Calu3 (cell line): Measurements from ENCODE around the gene NAT9. TPM values are rescaled to one million over a fixed set of nuclear protein-coding genes. Genes with fewer than 3 reads are reported as not detected.

Experiments
- BruUV-seq: library from RNA; stranded (reverse); fragments of 400-500 nt; replicated peaks from 2 replicates; lab custom pipeline; 2021; lab: Mats Ljungman, UMichigan
- CTCF ChIA-PET: fragments of 300-600 bp; sonication (Branson Sonifier 250); formaldehyde crosslinking; loops from one replicate; lab custom pipeline; 2022; ENCODE audit warnings: antibody characterized with exemption; lab: Charles Lee
- DNase-seq: peaks from one replicate; pipeline ENCODE4 v3.0.0; 2022
- H3K27ac Mint-ChIP-seq: one replicate; pipeline ENCODE4 v1.8.0; 2022; ENCODE audit warnings: mixed read lengths; ENCODE audit not compliant: unreplicated experiment
- H3K27me3 Mint-ChIP-seq: one replicate; pipeline ENCODE4 v1.8.0; 2022; ENCODE audit warnings: mixed read lengths; ENCODE audit not compliant: unreplicated experiment
- H3K36me3 Mint-ChIP-seq: one replicate; pipeline ENCODE4 v1.8.0; 2022; ENCODE audit warnings: mild to moderate bottlenecking, moderate library complexity, mixed read lengths; ENCODE audit not compliant: insufficient read depth, unreplicated experiment
- H3K4me1 Mint-ChIP-seq: one replicate; pipeline ENCODE4 v1.8.0; 2022; ENCODE audit warnings: mild to moderate bottlenecking, low read depth, mixed read lengths; ENCODE audit not compliant: unreplicated experiment
- H3K4me3 Mint-ChIP-seq: one replicate; pipeline ENCODE4 v1.8.0; 2022; ENCODE audit warnings: mild to moderate bottlenecking, low read depth, moderate library complexity, mixed read lengths; ENCODE audit not compliant: unreplicated experiment
- H3K9me3 Mint-ChIP-seq: one replicate; pipeline ENCODE4 v1.8.0; 2022; ENCODE audit warnings: low read depth, mixed read lengths; ENCODE audit not compliant: unreplicated experiment
- CTCF ChIP-seq: fragments of 200-600 bp; IDR thresholded peaks from one replicate; pipeline ENCODE4 v1.8.0; 2022; ENCODE audit warnings: antibody characterized with exemption; ENCODE audit not compliant: unreplicated experiment
- intact Hi-C: fragments of 100-400 bp; cut with micrococcal nuclease; formaldehyde crosslinking; loops from one replicate; pipeline ENCODE4 v1.10.0; 2022; ENCODE audit not compliant: unreplicated experiment
- total RNA-seq: library from RNA; stranded (reverse); gene quantifications from 2 replicates; pipeline ENCODE4 v1.2.3, GENCODE V29; 2022

NAT9 gene
- total RNA-seq, 1 experiment from 2014 or later = 66.5 TPM

- no peak for DNase-seq
- Mint-ChIP-seq H3K27me3 (no peaks in the 10 kb centered on the region), H3K27ac (no peak overlapping the region), H3K36me3 (peaks cover 50% of the 10 kb centered on the region), H3K9me3 (no peaks in the 10 kb centered on the region), H3K4me3 (no peak overlapping the region), H3K4me1 (peaks cover 60% of the 10 kb centered on the region)
- no peak for TF ChIP-seq CTCF
- intact Hi-C loops = no loop called here
- no TSS peak for BruUV-seq
- CTCF ChIA-PET = no interaction called here
Measured at GRCh38 chr17:74754832-74755231, 21.3 kb downstream of the NAT9 start.

- CTCF ChIA-PET = interaction anchor here (1.4 kb wide), 1 partner anchor 18 kb away, joined by 3 read pairs; no protein-coding TSS in a partner anchor
- peaks cover 40% of the 10 kb centered on the region for H3K4me1 Mint-ChIP-seq
- intact Hi-C loops = no loop called here
- TSS peak; percentile 0 for BruUV-seq
- H3K27me3 Mint-ChIP-seq = no peaks in the 10 kb centered on the region
- DNase-seq = no peak
- H3K9me3 Mint-ChIP-seq = no peaks in the 10 kb centered on the region
- no peak for TF ChIP-seq CTCF
- H3K27ac Mint-ChIP-seq = peak overlapping the region; percentile 19
- H3K36me3 Mint-ChIP-seq = peaks cover 57% of the 10 kb centered on the region
- H3K4me3 Mint-ChIP-seq = peak overlapping the region; percentile 2
Measured at GRCh38 chr17:74752822-74753401, 23.2 kb downstream of the NAT9 start.

- no peak for DNase-seq
- intact Hi-C loops = no loop called here
- Mint-ChIP-seq H3K36me3 (peaks cover 57% of the 10 kb centered on the region), H3K9me3 (no peaks in the 10 kb centered on the region), H3K27ac (peak overlapping the region; percentile 7), H3K4me3 (peak overlapping the region; percentile 2), H3K27me3 (no peaks in the 10 kb centered on the region), H3K4me1 (peaks cover 36% of the 10 kb centered on the region)
- CTCF ChIA-PET = interaction anchor here (1.4 kb wide), 1 partner anchor 19 kb away, joined by 3 read pairs; no protein-coding TSS in a partner anchor
- no peak for TF ChIP-seq CTCF
- no TSS peak for BruUV-seq
Measured at GRCh38 chr17:74752415-74752814, 23.7 kb downstream of the NAT9 start.

GRCh38 chr17:74750327-74751069 is 25.6 kb downstream of the NAT9 start:
- no TSS peak for BruUV-seq
- peak overlapping the region; percentile 83 for H3K27ac Mint-ChIP-seq
- CTCF ChIA-PET = interaction anchor here (0.5 to 2.7 kb wide), 10 partner anchors 10 to 1589 kb away, joined by 3 to 28 read pairs (median 4); partner anchors contain the start of genes FDXR and NAT9
- H3K36me3 Mint-ChIP-seq = peaks cover 57% of the 10 kb centered on the region
- peaks cover 26% of the 10 kb centered on the region for H3K4me1 Mint-ChIP-seq
- DNase-seq = peak; percentile 86
- TF ChIP-seq CTCF = no peak
- H3K4me3 Mint-ChIP-seq = peak overlapping the region; percentile 97
- H3K27me3 Mint-ChIP-seq = no peaks in the 10 kb centered on the region
- no peaks in the 10 kb centered on the region for H3K9me3 Mint-ChIP-seq
- intact Hi-C loops = no loop called here
